Measurements from ENCODE around the gene JHY. TPM values are rescaled to one million over a fixed set of nuclear protein-coding genes. Genes with fewer than 3 reads are reported as not detected.
"Not testable (repeated sequence)": the region's sequence is repeated elsewhere in the genome, so short reads cannot be mapped to it uniquely, and the experiment has no call there.

The JHY gene
- total RNA-seq (2014; rRNA removed; shearing (Covaris generic)) = 2.8 and 2.9 TPM in 2 replicates

DNA sequence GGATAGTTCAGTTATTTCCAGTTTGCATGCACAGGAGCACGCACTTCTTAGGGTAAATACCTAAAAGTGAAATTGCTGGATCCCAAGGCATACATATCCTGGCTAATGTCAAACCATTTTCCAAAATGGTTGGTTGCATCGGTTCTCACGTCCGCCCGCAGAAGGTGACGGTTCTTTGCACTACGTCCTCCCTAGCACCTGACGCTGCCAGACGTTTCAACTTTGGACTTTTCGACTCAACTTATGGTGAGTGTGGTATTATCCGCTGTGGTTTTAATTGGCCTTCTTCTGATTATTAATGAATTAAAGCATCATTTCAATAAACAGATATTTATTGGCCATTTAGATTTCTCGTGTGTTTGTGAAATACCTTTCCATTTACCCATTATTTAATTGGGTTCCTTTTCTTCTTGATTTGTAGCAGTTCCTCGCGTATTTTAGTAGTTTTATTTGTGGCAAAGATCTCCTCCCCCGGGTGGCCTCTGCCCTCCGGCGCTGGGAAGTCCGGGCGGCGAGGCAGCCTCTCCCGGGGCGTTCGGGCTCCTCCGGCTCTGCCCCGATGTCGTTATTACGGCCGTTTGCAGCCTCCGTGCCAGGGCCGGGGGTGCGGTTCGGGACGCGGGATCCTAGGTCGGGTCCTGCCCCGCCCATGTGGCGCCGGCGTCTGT is at the start of gene JHY:
JHY (plus strand) TSS at position 571 of the 668 bp plus-strand sequence. CDS start 3,091 bp downstream, outside the sequence.
- peak; percentile 20 for DNase-seq (ENCODE audit: low spot score)

DNA sequence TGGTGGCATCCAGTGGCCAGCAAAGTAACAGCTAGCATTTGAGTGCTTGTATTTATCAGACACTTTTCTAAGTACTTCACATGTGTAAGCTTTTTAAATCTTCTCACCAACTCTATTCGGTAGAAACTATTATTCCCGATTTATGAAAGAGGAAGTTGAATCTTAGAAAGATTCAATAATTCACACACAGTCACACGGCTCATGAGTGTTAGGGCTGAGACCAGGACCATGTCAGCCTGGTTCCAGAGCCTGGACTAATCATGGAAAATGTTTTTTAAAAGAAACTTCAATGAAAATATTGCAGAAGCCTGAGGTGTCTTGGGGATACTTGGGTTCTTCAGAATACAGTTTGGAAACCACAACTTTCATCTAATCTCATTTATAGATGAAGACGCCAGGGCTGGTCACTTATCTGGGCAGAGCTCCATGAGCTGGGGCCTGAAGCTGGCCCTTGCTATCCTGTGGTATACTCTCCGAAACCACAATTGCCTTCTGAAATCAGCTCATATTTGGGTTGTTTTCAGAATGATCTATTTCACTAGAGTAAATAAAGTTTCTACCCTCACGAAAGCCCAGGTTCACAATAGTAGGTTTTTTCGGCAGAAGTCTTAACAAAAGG is 48.6 kb upstream of the JHY start:
- DNase-seq (ENCODE audit: low spot score) = no peak

DNA sequence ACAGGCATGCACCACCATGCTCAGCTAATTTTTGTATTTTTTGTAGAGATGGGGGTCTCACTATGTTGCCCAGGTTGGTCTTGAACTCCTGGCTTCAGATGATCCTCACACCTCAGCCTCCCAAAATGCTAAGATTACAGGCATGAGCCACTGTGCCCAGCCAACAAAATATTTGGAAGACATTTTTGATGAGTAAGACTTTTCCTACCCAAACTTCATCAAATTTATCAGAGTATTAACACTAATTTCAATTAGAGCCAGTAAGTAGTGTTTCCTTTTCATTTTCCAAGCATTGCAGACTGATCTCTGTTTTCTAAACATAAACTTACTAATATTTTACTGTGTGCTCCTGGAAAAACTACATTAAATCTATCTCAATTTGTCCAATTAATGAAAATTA is 45.6 kb upstream of the JHY start:
- no peak for DNase-seq (ENCODE audit: low spot score)

DNA sequence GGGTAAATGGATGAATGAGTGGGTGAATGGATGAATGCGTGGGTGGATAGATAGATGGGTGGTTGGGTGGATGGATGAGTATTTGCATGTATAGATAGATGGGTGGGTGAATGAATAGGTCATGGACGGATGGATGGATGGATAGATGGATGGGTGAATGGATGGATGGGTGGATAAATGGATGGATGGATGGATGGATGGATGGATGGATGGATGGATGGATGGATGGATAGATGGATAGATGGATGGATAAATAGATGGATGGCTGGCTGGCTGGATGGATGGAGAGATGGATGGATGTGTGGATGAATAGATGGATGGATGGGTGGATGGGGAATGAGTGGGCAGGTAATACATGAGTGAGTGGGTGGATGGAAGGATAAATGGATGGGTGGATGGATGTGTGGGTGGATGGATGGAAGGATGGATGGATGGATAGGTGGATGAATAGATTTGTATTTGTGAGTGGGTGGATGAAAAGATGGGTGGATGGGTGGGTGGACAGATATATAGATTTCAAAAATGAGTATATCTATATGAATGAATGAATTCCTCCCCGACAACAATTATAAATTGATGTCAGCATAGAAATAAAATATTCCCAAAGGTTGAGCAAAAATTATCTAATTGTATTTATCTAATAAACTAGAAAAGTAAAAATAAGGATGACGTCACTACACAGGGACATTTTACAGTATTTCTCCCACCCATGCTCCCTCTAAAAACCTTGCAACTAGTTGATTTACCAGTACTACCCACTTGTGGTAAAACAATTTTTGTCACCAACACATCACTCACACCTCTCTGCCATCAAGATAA is 44.8 kb upstream of the JHY start:
- no peak for DNase-seq (ENCODE audit: low spot score)

DNA sequence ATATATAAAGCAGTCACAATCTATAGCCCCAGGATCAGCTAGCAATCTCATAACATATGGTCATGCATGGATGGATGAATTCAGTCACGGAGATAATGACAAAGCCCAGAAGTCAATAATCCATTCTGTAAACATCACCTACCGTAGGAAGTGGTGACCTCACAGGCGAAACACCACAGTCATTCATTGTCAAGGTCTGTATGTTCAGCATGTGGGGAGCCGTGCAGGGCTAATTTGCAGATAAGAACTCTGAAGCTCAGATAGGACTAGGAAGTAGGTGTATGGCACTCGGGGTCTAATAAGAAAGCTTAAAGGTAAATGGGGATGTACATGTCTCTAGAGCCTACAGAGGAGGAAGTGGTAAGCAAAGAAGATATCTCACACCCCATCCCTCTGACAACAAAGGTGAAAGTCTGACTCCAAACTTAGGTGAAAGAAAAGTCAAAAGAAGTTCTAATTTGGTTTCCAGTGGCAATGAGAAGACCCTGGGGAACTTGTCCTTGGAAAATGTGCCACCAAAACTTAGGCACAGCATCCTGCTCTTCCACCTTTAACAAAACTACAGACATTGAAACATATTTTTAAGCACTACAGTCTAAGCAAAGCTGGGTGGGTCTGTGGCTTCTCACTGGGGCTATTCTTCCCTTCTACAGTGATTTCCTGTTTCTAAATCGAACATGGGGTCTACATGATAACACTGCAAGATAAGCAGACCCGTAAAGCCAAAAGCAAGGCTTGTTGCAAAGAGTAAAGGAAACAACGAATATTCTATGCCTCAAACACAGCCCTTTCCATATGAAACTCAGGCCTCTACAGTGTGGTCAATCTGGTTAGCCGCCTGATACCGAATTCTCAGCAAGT is 39.0 kb upstream of the JHY start:
- no peak for DNase-seq (ENCODE audit: low spot score)

DNA sequence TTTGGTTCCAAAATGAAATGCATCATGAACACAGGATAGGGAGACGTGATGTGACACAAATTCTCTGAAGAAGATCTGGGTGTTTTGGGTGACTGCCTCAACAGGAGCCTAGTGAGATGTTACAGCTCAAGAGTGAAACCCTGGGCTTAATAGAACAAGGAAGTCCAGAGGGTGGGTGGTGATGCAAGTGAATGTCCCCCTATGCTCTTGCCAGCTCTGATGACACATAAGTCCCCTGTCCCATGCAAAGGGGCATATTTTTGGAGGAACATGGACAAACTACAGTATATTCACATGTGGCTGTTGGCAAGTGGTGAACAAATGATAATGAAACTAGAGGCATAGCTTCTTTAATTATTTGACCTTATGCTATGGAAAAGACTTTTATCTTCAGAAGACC is 35.1 kb upstream of the JHY start:
- no peak for DNase-seq (ENCODE audit: low spot score)

DNA sequence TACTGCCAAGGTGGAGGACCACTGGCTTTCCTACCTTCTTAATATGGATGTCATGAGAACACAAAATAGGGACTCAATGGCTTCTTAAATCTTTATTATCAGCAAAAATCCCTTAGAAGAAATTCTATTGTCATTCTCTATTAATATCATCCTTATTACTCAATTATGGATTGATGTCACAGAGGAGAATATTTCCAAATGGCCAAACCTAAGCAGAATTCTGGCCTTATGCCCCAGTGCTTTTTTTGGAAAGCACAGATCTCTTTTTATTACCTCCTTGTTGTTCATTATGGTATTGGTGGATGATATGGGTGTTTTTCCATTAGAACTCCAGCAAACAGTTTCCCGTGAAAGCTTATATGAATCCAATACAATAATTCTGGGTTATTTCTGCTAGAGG is 34.4 kb upstream of the JHY start:
- DNase-seq (ENCODE audit: low spot score) = no peak

DNA sequence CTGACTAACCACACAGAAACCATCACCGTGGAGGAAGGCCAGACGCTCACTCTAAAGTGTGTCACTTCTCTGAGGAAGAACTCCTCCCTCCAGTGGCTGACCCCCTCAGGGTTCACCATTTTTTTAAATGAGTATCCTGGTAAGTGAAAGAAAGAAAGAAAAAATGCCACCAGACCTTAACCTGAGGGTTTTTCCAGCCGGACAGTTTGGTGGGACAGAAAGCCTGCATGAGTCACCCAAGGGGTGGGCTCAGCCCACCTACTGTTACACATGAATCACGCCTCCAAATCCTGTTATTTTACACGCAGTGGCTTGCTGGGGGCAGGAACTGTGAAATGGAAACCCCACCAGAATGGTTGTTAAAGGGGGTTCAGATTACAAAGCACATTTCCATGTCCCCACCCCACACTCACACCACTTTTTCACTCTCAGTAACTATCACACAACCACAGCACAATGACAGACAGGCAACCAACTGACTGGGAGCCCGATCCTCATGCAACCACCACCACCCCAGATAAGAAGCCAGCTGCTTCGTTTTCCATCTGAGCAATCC is 32.4 kb upstream of the JHY start:
- DNase-seq (ENCODE audit: low spot score) = peak; percentile 63

DNA sequence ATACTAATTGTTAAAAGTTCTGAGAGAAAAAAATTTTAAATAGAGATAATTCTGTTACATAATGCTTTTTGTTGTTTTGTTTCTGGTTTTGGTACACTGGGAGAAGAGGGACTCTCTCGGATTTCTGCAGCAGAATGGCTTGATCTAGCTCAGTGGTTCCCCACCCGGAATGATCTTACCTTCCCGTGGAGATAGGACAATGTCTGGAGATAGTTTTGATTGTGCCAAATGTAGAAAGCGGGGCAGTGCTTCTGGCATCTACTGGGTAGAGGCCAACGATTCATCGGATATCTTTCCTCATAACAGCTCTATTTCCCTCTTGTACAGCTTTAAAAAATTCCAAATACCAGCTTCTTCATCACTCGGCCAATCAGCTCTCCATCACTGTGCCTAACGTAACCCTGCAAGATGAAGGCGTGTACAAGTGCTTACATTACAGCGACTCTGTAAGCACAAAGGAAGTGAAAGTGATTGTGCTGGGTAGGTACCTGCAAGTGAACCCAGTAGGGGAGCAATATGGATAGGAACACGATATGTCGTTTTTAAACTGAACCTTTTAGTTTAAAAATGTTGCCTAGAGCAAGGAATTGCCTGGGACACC is 31.1 kb upstream of the JHY start:
- no peak for DNase-seq (ENCODE audit: low spot score)

DNA sequence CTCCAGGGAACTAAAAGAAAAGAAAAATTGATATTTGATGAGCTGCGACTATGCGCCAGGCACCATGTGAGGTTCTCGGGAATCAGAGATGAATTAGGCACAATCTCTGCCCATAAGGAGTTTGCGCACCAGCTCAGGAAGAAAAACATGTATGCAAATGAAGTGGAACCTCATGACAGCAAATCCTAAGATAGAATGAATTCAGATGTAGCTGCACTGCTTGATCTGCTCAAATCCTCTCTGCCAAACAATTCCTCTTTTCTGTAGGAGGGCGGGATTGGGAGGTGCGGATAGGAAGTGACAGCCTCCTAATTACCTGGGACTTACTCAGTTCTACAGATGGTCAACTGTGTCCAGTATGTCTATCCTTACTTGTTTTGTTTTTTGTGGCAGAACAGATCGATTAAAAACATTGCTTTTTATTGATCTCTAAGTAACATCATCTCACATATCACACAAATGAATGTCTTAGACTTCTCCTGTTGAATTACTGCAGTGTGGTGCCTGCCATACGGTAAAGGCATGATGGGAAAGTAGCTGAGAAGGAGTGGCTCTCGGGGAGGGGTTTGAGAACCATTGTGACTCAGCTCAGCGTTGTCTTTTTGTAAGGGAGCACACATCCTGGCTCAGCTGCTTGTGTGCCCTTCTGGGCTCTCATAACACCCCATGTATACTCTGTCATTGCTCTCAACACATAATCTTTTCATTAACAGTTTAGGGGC is 30.3 kb upstream of the JHY start:
- DNase-seq (ENCODE audit: low spot score) = no peak

DNA sequence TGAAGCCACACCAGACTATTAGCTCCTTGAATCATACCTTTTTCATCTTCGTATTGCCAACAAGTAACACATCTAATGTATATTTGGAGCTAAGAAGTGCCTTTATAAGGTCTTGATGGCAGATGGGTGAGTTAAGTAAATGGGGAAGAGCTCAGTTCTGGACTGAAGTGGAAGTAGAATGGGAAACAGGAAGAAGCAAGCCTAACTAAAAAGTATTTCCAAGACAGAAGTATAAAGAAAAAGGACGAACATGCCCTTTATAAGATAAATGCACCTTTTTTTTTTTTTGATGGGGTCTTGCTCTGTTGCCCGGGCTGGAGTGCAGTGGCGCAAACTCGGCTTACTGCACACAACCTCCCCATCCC is 29.8 kb upstream of the JHY start:
- DNase-seq (ENCODE audit: low spot score) = no peak

DNA sequence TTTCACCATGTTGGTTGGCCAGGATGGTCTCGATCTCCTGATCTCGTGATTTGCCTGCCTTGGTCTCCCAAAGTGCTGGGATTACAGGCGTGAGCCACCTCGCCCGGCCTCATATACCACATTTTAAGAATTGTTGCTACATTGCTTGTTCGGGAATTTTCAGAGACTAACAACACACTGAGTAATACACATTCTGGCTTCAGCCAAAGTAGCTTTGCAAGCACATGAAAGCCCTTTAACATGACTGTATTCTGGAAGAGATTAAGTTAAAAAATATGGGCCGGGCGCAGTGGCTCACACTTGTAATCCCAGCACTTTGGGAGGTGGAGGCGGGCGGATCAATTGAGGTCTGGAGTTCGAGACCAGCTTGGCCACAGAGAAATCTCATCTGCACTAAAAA is 29.3 kb upstream of the JHY start:
- DNase-seq (ENCODE audit: low spot score) = no peak

DNA sequence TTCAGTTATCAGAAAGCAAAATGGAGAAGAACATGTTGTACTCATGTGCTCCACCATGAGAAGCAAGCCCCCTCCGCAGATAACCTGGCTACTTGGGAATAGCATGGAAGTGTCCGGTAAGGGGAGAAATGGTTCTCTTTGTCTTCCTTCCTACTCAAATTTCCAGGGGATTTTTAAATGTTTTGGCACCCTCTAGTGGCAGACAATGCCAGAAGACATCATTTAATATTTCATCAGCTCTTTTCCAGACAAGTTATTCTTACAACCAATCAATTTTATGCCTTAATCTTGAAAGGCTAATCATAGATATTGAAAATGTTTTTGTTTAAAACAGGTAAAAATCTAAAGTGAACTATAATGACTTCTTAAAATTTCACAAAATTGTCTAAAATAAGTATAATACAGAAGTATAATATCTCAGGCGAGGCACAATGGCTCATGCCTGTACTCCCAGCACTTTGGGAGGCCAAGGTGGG is 28.6 kb upstream of the JHY start:
- peak; percentile 71 for DNase-seq (ENCODE audit: low spot score)

DNA sequence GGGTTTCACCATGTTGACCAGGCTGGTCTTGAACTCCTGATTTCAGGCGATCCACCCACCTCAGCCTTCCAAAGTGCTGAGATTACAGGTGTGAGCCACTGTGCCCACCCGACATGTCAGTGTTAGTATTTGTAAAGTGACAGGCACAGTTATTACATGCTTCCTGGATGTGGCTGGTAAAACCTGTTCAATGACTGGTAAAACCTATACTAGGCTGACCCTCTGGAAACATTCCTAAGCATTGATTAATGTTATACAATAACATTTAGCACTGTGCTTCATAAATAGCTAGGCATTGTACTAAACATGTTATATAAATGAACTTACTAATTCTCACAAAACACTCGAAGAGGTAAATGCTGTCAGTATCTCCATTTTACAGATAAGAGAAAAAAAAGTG is 20.9 kb upstream of the JHY start:
- DNase-seq (ENCODE audit: low spot score) = no peak

DNA sequence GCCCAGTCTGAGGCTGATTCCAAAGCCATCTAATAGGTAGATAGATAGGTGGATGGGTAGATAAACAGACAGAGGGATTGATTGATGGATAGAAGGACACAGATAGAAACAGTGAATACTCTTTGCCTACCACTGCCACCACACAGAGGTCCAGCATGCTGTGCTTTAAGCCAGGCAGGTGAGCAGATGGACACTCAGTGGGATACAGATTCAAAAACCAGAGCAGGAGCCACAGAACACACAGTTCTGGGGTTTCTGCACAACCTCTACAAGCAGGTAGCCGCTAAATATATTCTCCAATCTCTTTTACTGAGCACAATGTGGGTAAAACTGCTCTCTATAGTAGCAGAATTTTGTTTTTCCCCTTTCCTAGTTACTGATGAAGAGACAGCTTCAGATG is 20.5 kb upstream of the JHY start:
- no peak for DNase-seq (ENCODE audit: low spot score)

DNA sequence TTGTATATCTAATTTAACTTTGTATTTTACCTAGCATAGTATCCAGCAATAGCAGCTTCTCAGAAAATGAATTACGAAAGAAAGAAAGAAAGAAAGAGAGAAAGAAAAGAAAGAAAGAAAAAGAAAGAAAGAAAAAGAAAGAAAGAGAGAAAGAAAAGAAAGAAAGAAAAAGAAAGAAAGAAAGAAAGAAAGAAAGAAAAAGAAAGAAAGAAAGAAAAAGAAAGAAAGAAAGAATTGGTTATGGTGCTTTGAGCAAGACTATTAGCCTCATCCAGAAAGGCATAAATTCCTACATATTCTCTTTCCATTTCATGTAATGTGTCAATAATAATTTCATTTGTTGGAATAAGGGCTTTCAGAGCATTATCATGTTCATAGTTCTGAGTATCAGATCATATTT is 19.4 kb upstream of the JHY start:
- DNase-seq (ENCODE audit: low spot score) = not testable (repeated sequence)

DNA sequence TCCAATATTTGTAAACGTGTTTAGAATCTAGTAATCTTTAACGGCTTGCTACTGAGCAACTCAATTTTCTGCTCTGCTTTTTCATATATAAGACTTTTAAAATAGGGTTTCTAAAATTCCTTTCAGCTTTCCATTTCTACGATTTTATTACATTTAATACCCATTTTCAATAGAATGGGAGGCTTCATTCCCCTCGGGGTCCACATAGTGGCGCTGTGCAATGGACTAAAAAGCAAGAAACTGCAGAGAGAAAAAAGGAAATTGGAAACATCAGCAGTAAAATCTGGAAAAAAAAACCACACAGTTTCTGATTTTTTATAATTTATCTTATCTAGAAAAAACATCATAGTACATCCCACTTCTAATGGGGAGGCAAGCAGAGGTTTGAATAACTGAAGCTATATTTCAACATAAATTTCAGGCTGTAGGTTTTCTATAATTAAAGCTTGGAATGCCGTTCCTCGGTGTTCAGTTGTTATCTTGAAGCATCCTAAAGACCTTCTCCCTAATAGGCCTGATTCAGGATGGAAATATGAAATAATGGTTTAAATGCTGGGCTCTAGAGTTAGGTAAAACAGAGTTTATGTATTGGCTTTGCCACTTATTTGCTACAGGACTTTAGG is 18.7 kb upstream of the JHY start:
- peak; percentile 28 for DNase-seq (ENCODE audit: low spot score)

DNA sequence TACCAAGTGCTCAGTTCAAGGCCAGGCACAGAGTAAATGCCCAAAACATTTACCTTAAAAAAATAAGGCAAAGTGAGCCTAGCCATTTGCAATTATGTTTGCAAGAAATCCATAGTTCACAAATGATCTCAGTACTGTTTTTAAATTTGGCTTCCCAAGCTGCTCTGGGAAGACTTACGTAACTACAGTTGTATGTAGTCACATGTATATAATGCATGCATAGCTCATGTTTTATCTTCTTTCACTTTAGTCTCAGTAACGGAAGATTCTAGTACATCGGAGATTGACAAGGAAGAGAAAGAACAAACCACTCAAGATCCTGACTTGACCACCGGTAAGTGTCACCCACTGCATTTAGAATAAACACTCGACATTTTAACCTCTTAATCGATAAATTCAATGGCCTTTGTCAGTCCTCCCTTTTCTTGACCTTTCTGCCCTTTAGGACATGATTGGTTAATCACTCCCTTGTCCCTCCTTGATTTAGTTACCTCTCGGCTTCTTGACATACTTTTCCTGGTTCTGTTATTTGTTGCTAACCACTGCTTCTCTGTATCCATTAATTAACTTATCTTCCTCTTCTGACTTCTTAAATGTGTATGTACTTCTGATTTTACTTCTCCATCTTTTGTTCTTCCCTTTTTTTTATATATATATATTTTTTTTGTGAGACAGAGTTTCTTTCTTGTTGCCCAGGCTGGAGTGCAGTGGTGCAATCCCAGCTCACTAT is 18.0 kb upstream of the JHY start:
- no peak for DNase-seq (ENCODE audit: low spot score)

DNA sequence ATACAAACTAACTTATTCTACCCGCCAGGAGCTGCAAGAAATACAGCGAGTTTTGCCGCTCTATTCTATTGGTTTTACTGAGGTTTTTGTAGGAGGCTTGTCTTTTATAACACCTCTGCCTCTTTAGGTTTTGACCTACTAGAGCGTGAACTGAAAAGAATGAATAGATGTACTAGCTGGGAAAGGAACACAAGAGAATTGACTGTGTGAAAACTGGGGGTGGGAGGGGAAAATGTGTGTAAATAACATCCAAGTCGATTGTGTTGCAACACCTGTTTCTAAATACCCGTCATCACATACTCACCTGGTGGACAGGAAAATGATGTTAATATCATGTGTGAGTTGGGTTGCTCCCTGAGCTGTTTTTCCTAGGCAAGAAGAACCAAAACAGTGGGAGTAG is 12.9 kb upstream of the JHY start:
- no peak for DNase-seq (ENCODE audit: low spot score)

Data from H4 (cell line).